HG03064 (cell line): ENCODE measurements around the gene SERINC2.
"Not testable (repeated sequence)": the region's sequence is repeated elsewhere in the genome, so short reads cannot be mapped to it uniquely, and the experiment has no call there.

ENCODE experiments used
- ATAC-seq: cut with Tn5 transposase; IDR thresholded peaks from one replicate; pipeline ENCODE4 v1.9.1; 2021; ENCODE audit warnings: low read depth; ENCODE audit not compliant: unreplicated experiment

SERINC2 gene

GRCh38 chr1:31453384-31454079 lies 40.5 kb downstream of the SERINC2 start:
- ATAC-seq, result no peak

- no peak for ATAC-seq
Observed at GRCh38 chr1:31458287-31458896, 45.4 kb downstream of the SERINC2 start.

GRCh38 chr1:31460027-31460426 lies 47.0 kb downstream of the SERINC2 start:
- ATAC-seq, result no peak

GRCh38 chr1:31467005-31467674 lies 54.1 kb downstream of the SERINC2 start:
- ATAC-seq, result no peak

- no peak for ATAC-seq
Observed at GRCh38 chr1:31470794-31471315, 57.8 kb downstream of the SERINC2 start.

GRCh38 chr1:31471452-31472313 lies 58.7 kb downstream of the SERINC2 start:
- ATAC-seq, result not testable (repeated sequence)

GRCh38 chr1:31472314-31472651 lies 59.3 kb downstream of the SERINC2 start:
- ATAC-seq, result not testable (repeated sequence)

GRCh38 chr1:31472673-31473072 lies 59.7 kb downstream of the SERINC2 start:
- ATAC-seq, result not testable (repeated sequence)

GRCh38 chr1:31473508-31473907 lies 60.5 kb downstream of the SERINC2 start:
- ATAC-seq, result not testable (repeated sequence)

GRCh38 chr1:31474567-31474966 lies 61.6 kb downstream of the SERINC2 start:
- ATAC-seq, result not testable (repeated sequence)

GRCh38 chr1:31476891-31477846 lies 64.2 kb downstream of the SERINC2 start:
- ATAC-seq, result peak; percentile 68

- ATAC-seq, result no peak
Observed at GRCh38 chr1:31478167-31478566, 65.2 kb downstream of the SERINC2 start.

- ATAC-seq, result no peak
Observed at GRCh38 chr1:31479811-31480210, 66.8 kb downstream of the SERINC2 start.

- ATAC-seq, result not testable (repeated sequence)
Observed at GRCh38 chr1:31480426-31480825, 67.4 kb downstream of the SERINC2 start.

GRCh38 chr1:31482482-31483011 lies 69.5 kb downstream of the SERINC2 start:
- ATAC-seq, result peak; percentile 30

GRCh38 chr1:31483012-31483946 lies 70.3 kb downstream of the SERINC2 start:
- peak; percentile 75 for ATAC-seq
